GM18907 (cell line): ENCODE results near the gene DMD.

ENCODE experiments used
- ATAC-seq: cut with Tn5 transposase; IDR thresholded peaks from one replicate; pipeline ENCODE4 v1.9.1; 2021; ENCODE audit warnings: mild to moderate bottlenecking, moderate library complexity; ENCODE audit not compliant: unreplicated experiment

Gene DMD

DNA sequence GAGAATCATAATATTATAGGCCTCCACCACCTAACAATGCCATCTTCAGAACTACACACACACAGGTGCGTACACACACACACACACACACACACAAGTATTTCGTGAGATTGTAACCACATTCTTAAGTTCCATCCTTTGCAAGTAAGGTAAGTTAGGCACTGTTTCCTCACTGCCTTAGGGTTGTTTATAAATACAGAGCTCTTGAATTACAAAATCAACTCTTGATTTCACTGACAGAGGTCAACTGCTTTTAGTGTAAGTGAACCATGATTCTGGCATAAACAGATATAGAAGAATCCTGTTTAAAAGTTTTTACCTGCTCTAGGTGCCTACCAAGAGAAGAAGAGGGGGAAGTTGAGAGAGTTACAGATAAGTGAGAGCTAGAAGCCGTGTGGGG, 166.1 kb downstream of the DMD start:
- ATAC-seq, result no peak

DNA sequence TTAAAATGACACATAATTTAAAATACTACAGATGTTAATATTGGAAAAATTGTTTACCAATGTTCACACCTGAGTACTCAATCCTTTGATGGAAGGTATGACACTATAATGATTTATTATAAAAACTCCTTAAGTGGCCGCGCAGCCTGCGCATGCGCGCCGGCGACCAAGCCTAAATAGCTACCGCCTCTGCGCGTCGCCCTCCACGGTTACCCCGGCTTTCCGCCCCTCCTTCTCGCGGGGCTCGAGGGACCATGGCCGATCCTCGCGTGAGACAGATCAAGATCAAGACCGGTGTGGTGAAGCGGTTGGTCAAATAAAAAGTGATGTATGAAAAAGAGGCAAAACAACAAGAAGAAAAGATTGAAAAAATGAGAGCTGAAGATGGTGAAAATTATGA, 170.2 kb downstream of the DMD start:
- no peak for ATAC-seq

DNA sequence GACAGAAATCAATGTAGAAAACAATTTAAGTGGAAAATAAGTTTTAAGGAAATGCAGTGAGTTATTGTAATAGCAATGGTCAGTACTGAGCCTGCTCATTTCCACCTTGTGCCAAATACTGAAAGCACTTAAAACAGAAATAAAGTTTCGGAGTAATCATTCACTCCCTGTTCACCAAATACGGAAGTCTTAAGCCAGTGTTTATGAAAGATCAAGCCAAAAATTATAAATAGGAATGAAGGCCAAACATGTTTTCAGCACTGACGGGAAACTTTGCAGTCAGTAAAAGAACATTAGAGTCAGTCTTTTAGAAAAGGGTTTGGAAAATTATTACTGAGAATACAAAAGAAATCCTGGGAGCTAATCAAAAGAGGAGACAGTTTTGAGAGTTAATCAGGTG, 178.6 kb downstream of the DMD start:
- ATAC-seq, result no peak

DNA sequence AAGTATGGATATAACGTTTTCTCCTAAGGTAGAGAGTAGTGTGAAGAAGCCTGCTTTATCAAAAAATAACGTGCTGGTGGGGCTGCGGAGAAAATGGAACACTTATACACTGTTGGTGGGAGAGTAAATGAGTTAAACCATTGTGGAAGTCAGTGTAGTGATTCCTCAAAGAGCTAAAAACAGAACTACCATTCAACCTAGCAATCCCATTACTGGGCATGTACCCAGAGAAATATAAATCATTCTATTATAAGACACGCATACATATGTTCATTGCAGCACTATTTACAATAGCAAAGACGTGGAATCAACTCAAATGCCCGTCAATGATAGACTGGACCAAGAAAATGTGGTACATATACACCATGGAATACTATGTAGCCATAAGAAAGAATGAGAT, 196.4 kb downstream of the DMD start:
- no peak for ATAC-seq

DNA sequence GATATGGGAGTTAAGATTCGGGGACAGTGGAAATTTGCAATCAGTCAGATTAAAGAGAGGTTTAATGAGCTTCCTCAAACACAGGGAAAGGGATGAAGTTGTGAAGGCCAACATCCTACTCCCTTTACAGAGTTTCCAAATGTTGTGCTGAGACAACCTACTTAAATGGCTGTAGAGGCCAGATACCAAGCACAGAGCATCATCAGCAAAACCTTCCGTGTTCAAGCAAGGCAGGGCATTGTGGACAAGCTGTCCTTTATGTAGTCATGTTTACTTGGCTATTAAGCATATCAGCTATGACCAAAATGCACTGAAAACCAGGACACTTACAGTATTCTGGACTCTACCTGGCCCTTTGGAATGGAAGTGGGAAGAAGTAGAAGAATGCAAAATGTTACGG, 197.3 kb downstream of the DMD start:
- ATAC-seq, result no peak

DNA sequence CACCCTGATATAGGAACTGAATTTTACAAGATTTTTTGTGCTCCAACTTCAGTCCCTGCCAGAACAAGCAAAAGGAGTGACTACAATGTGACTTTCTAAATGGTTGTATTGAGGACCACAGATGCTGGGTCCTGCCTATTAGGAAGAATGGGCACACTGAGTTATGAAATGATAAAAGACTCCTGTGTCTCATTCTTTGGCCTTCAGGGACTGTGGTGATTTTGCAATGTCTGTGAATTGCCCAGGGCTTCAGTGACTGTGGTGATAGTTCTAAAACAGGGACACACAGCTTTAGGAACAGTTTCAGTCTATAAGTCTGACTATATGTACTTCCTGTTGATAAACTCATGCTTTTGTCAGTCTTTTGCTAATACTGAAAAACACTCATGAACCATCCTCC, 210.2 kb downstream of the DMD start:
- ATAC-seq, result no peak

DNA sequence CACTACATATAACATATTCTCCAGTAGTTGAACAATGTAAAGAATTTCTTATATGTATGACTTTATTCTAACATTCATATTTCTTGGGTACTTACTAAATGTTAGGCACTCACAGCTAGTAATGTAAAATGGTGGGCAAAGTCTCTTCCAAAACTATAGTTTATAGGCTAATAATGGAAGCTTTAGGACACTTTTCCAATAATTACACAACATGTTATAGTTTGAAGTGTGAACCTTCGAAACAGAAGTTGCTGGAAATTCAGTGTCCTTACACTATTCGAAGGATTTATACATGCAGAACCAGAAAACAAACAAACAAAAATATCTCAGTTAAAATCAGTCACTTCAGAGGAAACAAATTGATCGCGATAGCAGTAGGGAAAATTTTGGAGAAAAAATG, 212.6 kb downstream of the DMD start:
- no peak for ATAC-seq

DNA sequence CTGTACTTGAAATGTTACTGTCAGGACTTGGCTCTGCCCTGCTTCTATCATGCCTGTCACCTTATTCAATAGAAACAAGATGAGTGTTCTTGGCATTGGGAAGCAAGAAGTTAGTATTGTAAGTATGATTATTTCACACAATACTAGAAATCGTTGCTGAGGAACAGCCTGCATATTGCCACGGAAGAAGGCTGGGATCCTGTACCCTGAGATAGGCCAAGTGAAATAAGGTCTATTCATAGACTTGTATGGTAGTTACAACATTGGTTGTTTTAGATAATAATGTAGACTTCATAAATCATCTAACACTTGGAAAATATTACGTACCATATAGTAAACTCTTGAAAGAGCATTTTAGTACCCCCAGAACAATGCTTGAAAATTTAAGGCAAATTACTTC, 215.9 kb downstream of the DMD start:
- ATAC-seq, result no peak

DNA sequence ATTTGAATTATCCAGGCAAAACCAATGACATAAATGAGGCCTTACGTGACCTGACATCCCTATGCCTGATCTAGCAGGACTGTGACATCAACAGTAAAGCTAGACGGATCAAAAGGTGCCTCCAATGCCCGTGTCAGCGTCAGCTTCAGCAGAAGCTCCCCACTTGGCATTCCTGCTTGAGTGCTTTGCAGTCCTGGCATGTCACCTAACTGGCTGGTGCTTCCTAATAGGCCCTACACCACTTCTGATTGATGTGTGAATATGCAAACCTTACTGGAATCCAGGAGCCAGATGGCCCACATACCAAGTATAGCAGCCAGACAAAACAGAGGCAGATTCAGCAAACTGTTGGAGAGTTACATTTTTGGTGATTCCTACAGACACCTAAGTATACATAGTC, 224.2 kb downstream of the DMD start:
- no peak for ATAC-seq

DNA sequence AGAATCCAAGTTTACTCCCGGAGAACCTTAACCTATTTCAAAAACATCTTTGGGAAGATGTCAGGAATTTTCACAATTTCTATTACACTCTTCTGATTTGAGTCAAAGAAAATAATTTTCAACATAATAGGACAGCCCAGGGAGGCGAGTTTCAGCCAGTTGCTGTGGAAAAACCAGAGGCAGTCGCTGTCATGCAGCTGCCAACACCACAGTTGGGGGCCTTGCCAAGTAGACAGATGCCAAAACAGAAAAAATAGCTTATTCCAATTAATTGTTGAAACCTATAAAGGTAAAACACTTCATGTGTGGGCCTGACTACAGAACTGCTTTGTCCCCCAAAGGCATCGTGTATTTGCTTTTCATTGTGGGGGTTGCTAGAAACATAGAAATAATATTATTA, 225.8 kb downstream of the DMD start:
- no peak for ATAC-seq

DNA sequence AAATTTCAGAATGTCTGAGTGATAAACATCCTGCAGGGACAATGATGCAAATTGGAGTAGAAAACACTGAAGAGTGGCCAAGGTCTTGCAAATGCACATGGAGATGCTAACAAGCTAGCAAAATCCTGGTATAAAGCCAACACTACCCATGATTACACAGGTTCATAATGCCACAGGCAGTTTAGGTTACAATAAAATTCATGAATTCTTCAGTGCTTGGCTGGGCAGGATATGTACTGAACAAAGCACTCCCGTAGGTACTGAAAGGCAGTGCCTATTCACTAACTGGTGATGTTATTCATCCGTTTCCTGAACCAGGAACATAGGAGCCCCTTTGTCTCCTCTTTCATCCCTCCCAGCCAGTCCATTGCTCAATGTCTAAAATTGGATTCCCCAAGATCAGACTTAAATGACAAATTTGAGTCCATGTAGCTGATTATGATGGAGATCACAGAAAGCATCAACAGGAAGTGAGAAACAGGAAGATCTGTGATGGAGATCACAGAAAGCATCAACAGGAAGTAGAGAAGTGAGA, 244.5 kb downstream of the DMD start:
- ATAC-seq, result no peak

DNA sequence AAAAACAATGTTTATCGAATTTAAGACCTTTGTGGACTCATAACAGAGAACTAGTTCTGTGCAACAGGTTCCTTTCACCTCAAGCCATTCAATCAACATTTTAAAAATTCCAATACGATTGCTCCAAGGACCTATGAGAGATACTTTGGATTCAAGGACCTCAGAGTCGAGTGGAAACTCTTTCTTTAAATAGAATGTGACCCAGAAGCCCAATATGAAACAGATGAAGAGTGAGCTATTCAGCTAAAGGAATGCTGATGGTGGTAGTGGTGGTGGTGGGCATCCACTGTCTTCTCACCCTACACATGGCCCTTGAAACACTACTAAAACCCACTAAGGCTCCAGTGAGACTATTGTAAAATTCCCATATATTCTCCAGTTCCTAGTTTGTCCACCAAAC, 257.2 kb downstream of the DMD start:
- ATAC-seq, result no peak

DNA sequence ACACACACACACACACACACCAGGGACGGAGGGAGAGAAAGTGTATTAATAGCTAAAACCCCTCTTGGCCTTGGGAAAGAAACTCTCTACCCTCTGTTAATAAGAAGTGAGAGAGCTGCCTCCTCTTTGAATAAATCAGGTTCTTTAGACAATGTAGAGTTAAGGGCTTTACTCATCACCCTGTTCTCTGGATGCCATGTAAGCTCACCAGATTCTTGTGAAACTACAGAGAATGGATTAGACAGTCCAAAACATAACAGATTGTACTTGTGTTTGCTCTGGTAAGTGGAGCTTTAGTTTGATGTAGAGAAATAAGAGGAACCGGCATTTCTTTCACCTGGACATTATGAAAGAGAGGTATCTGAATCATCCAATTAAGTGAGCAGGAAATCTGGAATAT, 263.2 kb downstream of the DMD start:
- no peak for ATAC-seq

DNA sequence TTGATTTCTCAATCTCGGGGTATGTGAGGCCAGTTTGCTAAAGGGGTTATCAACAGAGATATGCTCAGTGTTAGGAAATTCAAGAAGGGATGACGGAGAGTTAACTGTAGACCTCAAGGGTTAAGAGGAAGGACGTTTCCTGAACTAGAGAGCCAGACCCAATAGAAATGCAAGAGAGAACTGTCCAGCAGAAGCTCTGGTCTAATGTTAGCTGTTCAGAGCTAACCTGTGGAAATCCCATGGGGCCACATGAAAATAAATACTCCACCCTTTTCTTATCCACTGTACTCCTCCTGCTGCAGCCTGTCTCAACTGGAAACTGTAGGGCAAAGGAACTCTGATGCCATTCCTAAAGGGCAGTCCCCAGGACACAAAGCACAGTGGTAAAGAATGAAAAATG, 274.3 kb downstream of the DMD start:
- ATAC-seq, result no peak

DNA sequence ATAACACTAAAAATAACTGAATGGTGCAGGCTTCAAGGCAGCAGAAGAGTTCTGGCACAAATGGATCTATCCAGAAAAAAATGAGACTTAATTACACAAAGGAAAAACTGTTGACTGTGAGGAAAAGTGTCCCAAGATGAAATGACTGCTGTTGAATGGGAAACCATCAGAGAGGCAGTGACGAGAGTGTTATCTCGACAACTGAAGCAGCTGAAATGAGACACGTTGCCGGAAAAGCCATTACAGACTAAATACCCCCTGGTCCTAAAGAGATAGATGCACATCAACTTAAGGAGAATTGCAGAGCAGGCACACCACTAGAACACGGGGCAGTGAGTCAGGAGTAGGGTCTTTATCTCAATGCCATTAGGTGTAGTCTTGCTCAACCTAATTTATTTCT, 277.8 kb downstream of the DMD start:
- no peak for ATAC-seq

DNA sequence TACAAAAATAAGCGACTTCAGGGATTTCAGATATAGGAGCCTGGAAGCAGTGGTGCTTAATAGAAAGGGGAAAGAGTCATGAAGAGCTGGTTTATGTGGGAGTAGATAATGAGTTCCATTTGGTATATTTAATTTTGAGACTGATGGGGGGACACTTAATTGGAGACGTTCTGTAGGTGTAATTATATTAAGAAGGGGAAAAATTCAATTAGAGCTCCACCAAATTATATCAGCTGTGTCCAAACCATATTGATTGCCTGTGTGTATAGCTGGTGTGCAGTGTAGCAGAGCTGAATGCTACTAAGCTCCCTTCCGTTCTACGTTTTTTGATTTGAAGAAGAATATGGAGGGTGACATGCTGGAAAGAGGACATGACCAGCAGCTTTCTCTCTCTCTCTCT, 282.3 kb downstream of the DMD start:
- ATAC-seq, result no peak

DNA sequence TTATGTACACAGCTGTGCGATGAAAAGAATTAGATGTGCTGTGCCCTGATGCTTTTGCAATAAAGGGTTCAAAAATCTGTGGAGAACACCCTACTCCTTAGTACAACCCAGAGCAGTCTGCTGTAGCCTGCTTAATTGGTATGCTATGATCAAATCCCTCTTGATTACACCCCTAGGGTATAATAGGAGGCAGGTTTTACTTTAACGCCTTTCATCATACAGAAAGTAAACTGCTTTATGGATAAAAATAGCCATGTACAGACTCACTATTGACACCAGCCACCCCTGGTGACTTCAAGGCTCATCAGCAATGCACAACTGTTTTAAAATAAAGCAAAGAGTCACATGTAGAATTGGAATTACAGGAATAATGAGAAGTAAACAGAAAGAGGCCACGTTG, 315.3 kb downstream of the DMD start:
- ATAC-seq, result no peak

DNA sequence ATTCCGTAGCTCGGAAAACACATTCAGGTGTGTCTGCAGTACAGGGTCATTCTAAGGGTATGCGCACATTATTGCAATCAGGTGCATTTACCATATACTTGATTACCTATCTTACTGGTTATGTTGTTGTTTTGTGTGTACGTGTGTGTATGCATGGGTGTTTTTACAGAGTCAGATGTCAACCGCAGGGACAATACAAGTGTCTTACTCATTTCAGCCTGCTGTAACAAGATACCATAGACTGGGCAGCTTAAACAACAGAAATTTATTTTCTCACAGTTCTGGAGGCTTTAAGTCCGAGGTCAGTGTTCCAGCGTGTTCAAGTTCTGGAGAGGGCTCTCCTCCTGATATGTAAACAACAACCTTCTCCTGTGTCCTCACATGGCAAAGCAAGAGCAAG, 316.7 kb downstream of the DMD start:
- no peak for ATAC-seq

DNA sequence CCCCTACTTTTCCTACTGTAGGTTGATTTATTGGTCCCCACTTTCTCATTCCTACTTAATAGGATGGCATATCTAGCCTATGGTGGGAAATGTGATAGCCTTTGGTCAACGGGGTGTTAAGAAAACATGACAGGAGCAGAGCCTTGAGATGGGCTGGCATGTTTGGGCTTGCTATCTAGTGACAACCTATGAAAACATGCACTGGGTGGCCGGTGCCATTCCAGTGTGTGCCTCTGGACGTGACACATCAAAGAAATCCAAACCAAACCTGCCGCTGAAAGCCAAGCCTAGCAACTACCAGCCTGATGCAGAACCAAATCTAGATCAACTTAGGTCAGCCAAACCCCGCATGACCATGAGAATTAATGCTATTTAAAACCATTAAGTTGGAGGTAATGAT, 317.6 kb downstream of the DMD start:
- no peak for ATAC-seq

DNA sequence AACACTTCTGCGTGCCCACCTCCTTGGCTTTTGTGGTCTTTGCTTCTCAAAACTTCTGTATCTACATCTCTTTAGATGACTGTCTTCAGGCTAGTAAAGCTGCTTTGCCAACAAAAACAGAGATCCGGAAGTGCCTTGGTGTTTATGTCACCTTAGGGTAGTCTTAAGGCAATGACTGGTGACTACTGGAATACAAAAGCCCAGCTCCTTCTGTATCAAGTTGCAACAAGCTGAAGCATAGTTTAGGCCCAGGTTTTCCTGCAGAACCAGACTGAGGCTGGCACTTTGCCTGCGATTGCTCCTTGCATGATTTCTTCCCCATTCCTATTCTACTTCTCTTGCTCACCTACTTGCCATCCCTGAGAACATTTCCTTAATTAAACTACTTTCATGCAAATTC, 333.8 kb downstream of the DMD start:
- no peak for ATAC-seq

DNA sequence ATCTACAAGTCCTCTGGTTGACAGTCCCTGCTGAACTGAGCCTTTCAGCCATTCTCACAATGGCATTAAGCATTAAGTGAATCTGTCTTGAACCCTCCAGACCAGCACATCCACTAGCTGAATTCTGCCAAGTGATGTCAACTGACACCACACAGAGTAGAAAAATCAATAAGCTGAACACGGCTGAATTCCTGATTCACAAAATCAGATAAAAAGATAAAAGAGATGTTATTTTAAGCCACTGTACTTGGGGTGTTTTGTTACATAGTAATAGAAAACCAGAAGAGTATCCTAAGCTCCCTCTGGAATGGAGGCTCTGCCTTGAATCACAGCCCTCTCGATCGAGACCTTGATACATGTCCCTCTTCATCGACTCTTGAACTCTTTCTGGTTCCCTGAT, 336.5 kb downstream of the DMD start:
- no peak for ATAC-seq

DNA sequence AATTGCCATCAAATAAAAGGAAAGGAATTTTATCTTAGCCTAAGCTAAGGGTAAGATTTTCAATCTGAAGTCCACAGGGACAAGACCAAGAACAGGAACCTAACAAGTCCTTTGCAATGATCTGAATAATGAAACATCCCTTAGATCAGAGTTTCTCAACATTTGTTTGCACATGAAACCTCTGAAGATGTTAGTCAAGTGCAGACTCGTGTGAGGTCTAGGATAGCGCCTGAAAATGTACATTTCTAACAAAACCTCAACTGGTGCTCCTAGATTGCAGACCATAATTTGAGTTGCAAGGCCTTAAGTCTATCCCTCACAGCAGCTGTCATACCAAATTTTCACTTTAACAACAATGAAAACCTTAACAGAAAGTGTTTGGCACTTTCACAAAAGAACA, 337.6 kb downstream of the DMD start:
- ATAC-seq, result no peak

DNA sequence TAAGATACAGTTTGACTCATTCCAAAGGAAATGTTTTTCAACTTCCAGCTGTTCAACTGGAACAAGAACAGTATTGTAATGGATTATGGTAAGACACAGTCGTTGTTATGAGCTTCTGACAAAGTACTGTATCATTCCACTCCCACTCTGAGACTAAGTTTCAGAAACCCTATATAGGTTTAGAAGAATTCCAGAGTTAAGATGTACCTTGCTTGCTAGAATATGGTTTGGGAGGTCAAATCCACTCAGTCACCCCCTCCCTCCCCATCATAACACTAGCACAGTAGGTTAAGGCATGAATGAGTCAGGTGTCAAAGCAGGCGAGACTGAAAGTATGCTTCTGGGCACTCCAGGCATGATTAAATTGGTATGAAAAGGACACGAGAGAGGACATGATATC, 339.7 kb downstream of the DMD start:
- no peak for ATAC-seq

DNA sequence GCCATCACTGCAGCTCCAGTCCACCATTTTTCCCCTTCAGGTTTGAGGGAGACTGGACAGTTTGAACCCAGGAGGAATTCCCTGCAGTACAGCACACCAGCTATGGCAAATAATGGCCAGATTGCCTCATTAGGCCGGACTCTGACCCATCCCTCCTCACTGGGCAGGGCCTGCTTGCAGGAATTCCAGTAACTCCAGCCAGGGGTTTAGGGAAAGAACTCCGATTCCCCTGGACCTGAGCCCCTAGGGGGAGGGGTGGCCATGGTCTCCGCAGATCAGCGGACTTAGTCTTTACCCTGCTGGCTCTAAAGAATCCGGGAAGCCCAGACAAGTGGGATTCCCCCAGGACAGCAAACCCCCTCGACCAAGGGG, 342.8 kb downstream of the DMD start:
- no peak for ATAC-seq
